GM19397 (cell line): ENCODE results near the gene DCDC1.

ENCODE experiments used
- ATAC-seq: cut with Tn5 transposase; IDR thresholded peaks from one replicate; pipeline ENCODE4 v1.9.1; 2021; ENCODE audit warnings: mild to moderate bottlenecking, moderate library complexity; ENCODE audit not compliant: unreplicated experiment

Gene DCDC1

DNA sequence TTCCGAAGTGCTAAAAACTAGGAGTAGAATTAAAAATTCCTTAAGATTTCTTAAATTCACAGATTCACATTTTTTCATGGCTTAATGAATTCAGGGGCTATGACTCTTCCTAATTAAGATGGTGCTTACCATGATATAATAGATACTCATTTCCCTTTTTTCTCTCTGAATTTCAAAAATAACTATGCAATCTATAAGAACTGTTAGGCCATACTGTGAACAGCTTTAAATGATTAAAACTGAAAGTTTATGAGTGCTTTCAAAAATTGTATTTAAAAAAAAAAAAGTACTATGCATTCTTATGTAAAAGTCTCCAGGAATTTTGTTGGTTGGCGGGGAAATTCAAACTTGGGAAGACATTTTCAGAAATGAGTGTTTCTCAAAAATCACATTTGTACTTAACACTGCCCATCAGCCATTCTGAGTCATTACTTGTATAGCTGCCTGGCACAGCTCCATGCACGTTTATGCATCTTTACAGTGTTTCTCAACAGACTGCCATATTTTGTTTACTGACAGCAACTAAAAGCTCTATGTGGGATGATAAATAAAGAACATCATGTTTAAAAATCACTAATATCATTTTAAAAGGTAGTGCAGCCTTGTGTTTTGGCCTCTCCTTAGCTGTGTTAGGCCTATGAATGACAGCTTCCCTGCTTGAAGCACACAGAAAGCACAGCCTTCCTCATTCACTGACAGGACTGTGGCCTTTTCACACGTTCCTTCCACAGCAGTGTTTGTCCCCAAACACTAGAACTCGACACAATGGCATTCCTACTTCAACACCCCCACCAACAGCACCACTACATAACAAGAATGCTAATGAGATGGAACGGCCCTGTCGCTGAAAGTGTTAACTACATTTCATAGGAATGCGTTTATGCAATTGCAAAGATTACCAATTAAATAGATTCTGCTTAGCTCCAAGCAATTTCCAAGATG is 131.4 kb downstream of the DCDC1 start:
- ATAC-seq: no peak

DNA sequence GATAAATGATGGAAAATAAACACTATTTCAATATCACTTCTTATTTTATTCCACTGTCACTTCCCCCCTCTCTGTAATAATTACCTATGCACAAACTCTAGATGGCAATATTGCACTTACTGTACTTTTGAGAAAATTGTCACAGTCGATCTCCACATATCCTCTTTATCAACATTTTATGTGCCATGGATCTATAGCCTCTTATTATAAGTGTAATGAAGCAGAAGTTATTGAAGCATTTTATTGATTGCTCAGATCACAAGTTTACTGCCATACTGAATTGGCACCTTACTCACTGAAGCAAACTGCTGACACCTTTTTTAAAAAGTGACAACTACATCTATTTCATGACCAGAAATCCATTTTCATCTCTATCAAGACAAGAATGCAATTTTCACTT is 133.4 kb downstream of the DCDC1 start:
- no peak for ATAC-seq

DNA sequence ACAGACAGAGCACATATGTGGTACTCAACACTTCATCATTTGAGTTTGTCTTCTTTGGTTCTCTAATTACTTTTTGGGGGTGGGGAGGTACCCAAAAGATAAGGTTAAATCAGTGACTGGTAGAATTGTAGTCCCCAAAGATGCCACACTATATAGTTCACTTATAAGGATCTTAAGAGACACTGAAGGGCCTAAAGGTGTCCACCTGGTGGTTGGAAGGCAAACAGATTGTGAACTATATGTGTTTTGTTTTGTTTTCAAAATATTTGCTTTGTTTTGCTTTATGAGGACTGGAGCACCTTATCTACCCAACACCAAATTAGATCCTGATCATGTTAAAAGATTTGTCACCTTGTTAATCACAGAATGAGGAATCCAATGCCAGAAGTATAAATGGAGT is 136.1 kb downstream of the DCDC1 start:
- ATAC-seq: no peak

DNA sequence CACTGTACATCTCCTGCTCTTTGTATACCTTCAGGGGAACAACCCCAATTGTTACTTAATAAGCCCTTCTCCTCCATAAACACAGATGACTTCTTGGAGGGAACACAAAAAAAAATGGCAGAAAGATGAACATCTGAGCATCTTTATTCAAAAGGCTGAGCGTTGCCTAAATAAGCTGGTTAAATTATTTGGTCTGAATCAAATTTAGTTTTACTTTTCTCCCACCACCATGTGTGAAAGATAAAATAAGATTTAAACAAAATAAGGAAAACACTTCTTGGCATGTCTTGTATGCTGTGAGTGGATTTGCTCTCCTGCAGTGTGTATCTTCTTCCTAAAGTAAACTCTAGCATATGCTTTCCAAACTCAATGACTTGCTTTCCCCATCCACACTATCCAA is 137.9 kb downstream of the DCDC1 start:
- no peak for ATAC-seq

DNA sequence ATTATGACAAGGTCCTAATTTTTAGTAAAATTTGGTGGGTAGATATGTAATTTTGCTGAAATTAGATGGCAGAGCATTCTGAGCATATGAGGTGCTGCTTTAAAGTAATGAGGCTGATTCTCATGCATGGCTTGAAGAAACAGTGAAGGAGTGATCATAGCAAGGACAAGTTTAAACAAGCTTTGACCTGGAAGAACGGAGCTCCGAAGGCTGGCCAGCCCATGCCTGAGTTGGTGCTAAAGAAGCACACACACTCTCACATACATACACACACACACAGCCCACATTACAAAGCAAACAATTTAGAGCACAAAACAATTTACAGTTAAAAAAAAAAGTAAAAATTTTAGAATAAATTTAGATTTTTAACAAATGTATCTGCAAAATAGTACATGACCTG is 150.7 kb downstream of the DCDC1 start:
- ATAC-seq: no peak

DNA sequence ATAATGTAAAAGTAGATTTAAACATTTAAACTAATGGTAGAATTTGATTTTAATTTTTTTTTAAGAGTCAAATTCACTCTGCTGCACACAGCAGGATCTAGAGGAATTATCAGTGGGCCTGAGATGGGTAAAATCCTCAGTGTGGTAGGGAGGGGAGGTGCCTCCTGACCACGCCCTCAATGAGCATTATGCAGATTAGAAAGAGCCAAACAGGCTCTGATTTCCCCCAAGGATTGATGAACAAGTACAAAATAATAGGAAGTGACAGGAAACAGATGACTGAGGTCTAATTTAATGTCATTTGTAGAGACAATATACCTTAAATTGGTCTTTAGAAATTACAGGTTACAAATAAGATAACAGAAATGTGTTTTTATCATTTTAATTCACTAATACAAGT is 155.2 kb downstream of the DCDC1 start:
- ATAC-seq: no peak

DNA sequence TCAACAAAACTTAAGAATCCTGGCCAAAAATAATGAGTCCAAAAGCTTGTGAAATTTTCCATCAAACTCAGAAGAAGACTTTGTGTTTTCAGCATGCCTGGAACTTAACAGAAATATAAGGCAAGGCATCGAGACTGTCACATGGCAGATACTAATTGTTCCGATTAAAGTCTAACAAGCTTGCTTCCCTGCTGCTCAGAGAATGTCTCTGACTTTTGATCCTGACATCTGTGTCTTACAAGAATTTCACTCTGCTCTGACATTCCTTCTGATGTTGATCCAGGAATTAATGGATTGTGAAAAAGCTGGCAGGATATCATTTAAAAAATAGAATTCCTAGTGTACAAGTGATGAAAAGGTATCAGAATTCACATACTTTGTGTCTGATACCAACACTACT is 170.2 kb downstream of the DCDC1 start:
- ATAC-seq: no peak

DNA sequence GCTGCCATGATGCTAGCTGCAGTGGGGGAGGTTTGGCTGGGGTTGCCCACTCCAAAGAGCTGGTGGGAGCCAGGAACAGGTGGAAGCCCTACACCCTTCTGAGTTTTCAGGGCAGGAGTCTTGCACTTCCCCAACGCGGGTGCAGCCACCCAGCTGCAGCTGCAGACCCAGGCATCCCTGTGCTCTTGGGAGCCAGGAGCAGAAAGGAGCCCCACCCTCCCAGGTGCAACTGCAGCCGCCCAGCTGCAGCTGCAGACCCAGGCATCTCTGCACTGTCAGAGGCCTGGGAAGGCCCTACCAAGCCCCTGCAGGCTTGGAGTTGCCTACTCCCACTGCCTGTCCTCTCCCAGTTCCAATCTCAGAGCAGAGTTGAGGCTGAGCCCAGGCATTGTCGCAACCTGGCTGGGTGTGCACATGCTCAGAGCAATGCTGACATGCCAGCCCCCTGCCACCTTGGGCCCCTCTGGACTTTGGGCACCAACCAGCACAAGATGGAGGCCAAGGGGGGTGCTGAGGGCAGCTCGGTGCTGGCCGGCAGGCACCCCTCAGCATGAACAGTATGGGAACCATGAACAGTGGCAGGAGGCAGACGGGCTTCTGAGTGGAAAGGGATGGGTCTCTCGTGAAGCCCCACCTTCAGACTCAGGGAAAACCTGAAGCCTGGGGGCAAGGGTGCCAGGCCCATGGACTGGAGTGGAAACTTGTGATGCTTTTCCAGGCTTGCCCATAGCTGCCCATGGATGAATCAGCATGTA is 195.4 kb downstream of the DCDC1 start:
- ATAC-seq: no peak

DNA sequence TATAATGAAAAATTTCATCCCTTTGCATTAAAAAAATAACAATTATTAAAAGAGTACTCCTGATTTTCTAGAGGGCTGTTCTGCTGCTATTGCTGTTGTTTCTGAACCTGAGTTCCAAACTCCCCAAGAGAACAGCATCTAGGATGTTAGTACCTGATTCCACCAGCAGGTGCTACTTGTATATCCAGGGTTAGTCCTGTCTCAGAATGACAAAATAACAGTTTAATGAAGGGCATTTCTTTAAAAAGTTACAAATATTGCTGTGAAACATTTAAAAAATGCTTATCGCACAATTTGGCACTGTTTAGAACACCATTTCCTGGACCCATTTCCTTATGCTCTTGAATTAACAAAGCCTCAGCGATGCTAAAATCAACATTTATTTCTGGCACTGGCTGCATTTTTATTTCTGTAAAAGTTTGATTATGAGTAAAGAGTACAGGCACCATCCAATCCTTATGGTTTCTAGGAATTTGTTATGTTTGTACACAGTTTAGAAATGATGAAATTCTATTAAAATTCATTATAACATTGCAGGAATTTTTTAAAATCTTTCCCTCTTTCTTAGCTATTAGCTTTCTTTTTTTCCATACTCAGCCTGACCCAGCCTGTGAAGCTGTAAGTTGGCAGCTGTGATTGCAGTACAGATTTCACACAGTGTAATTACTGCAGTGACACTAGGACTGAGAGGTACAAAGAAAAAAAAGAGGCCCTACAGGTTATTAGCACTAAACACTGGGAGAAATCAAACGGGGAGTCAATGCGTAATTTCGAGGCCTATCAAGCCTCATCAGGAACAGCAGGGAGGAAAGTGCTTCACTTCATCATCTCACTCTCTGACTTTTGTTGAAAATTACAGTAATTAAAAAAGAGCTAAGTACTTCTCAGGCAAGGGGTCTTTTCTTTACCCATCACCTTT is 208.8 kb downstream of the DCDC1 start:
- ATAC-seq: no peak

DNA sequence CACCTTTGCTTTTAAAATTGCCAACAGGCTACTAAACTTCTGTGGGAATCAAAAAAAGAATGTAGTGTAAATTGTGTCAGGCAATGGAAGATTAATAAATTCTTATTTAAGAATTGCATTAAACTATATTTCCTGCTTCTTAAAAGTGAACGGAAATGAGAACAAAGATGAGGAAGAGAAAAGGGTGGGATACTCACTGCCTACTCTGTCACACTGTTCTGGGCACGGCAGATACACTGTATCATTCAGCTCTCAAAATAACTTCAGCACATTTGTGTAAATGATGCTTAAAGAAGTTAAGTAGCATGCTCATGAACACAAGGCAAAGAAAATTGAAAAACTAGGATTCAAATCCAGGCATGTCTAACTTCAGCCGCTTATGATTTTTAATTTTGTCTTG is 218.7 kb downstream of the DCDC1 start:
- no peak for ATAC-seq

DNA sequence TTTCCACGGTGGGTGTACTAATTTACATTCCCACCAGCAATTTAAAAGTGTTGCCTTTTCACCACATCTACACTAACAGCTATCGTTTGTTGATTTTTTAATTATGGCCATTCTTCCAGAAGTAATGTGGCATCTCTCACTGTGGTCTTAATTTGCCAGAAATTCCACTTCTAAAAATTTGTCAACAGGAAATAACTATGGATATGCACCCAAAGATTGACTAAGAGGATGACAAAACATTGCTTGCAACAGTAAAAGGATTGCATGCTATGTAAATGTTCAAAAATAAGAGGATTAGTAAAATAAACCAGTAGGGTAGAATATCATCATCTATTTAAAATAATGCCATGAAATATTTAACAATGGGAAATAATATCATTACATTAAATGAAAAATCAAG is 219.5 kb downstream of the DCDC1 start:
- no peak for ATAC-seq

DNA sequence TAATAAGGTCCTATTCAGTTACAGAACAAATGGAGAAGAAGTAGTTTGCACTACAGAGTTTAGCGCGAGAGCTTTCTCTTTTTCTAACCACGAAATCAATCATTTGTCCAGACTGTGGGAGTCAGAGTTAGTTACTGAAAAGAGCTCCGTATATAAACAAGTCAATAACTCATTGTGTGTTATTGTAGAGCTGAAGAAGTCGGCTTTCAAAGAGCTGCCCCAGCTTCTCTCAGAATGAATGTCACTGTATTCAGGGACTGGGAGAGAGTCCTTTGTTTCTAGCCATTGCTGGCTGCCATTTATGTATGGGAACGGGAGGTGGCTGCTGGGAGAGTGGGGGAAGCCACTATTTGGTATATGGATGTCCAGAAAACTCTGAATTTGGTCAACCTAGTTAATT is 227.8 kb downstream of the DCDC1 start:
- no peak for ATAC-seq

DNA sequence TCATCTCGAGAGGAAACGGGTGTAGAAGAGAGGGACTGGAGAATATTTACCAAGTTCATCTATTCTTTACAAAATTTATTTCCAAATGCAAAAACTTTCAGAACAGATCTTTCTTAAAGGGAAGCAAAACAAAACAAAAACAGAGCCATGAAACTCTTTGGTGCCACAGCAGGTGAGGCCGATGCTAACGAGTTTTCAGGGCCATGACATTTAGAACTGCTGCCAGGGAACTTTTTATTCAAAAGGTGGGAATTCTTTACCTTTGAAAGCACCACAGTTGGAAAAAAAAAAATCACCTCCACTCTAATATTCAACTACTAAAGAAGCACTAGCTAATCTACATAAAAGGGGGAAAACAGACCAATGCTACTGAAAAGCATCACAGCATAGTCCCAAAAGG is 230.1 kb downstream of the DCDC1 start:
- no peak for ATAC-seq

DNA sequence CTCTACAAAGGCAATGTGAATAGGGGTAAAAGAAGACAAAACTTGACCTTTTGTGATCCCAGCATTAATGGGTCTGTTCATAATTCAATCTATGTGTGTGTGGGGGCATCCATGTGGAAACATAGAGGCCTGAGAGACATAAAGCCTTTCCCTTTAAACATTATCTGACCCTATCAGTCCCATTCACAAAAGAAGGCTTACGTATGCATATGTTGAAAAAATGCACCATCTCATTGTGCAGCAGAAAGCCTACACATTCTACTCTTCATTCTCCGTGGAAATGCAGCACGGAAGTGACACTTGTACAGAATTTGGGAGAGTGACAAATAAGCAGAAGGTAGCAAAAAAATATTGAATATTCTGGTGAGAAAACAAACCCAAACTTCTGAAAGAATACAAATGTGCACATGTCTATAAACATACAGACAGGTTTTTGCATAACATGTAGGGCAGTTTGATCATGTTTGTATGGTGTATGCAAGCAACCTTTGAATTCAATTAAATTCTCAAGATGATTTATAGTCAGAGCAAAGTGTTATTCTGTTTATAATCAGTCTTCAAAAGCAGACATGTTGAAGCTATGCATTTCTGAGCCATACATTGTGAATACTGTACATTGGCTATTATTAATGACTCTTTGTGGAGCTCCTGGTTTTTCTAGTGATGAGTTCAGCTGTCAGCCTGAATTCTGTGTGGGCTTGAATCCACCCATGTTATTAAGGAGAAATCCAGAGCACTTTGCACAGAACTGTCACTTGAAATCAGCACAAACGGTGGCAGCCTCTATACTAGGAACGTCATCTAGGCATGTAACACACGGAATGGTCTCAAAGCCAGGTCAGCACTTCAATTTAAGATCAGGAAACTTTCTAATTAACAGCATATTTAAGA is 236.8 kb downstream of the DCDC1 start:
- ATAC-seq: no peak

DNA sequence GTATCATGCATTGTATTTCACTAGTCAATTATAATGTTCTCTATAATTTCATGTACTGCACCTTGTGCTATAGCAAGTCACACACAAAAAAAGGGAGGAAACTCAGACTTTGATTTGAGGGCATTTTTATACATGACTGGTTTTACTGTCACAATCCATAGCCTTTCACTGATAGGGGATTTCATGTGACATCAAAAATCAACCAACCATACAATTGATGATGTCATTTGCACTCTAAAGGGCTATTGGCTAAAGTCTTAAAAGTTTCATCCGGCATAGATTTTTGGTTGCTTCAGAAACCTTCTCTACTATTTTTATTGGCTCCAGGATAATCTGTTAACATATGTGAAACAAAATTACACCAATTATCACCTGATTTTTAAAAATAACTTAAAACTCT is 237.8 kb downstream of the DCDC1 start:
- ATAC-seq: no peak

DNA sequence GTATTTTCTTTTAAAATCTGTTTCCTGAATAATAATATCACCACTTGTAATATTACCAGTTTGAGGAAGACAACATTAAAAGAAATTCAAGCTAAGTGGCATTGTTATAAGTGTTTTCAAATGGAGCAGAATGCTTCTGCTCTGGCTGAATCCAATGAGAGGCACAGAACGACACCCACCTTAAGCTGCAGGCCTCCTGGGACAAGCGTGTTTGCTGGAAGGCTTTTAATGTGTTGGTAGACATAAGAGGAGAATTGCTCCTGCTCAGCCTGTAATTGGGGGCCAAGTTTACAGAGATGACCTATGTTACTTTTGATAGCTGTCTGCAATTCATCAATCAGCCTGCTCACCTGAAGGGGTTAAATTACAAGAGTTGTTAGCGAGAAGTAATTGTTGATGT is 242.2 kb downstream of the DCDC1 start:
- no peak for ATAC-seq

DNA sequence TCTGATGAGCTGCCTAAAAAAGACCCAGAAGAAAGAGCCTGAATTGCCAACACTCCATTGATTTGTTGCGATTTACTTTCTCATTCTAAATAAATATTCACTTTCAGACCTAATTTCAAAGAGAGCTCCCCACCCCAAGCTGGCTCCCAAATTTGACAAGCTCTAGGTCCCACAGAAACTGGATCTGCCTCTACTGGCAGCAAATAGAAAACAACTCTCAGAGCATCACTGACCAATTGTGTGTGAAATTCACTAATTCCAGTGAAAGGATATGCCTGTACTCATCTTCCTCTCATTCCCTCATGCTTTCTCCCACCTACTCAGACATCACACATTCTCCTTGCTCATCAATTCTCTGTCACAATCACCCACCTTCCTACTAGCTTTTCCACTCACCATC is 249.1 kb downstream of the DCDC1 start:
- no peak for ATAC-seq

DNA sequence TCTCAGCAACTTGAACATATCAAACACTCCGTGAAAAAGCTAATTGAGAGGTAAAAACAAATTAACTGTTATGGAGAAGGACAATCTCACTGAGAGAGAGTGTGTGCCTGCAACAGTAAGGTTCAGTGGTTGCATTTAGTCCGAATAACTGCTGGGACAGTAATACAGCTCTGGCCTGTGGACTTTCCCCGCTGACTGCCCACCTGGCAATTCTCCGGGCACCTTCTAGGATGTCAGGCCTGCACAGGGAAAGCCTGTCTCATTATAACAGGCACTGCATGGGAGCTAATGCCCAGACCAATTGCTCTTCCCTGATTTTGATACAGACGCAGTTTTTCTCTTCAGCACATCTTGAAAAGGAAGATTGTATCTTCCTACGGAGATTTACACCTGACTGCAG is 251.0 kb downstream of the DCDC1 start:
- no peak for ATAC-seq

DNA sequence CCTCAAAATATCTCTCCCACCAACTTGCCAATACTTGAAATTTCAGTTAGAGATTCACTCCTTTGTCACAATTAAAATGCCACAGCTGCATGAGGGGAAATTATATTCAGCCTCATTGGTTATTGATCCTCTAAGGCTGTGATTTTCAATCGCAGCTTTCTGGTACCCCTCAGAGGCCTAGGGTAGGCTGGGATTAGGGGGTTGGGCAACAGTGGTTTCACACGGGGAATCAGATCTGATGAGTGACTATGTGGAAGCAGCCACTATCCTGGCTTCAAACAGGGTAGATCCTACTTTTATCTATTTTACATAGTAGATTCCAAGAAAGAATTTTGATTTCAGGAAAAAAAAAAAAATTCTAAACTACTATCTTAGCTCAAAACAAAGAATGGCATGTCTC is 252.5 kb downstream of the DCDC1 start:
- ATAC-seq: no peak

DNA sequence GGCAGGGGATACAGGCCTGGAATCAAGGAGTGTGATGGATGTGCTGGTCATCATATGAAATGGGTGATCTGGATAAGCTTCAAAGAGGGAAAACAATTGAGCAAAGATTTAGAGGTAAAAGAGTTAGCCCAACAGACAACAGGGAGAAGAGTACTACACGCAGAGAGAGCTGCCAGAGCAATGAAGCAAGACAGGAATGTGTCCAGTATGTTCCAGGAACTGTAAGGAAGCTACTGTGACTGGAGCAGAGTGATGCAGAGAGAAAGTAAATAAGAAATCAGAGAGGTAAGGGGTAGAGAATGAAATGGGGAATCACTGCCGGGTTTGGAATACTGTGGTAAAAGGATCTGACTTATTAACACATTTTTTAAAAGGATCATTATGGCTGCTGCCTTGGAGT is 255.1 kb downstream of the DCDC1 start:
- no peak for ATAC-seq
